ENCODE data around the gene AK5. TPM values are rescaled to one million over a fixed set of nuclear protein-coding genes. Genes with fewer than 3 reads are reported as not detected.

Gene AK5
- total and polyA plus RNA-seq, 11 donors = 0.14 to 0.91 (median 0.40) TPM; not detected in 2

DNA sequence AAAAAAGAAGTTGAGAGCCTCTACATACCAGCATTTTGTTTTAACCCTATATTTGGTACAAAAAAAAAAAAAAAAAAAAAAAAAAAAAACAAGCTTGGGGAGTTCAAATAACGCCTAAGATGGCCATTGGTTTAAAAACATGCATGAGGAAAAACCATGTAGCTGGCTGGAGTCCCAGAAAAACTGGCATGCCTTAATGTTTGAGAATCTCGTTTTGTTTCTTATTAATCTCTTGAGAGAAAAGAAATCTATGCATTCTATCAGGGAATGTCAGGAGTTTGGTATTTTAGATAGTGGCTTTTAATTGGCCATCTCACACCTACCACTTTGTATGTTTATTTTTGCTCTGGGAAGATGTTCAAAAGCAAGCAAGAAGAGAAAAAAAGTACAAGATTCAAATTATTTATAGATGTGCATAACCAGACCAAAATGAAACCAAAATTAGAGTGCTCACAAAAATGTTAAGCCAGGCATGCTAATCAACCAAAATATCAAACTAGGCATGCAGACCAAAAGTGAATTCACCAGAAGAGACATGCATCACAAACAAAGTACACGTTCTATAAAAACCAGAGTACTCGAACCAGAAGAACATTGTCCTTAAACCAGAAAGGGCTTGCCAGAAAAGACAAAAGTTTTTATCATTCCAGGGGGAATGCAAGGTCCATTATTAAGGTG, 156.6 kb downstream of the AK5 start:
- Histone ChIP-seq H3K36me3 (no peaks in the 10 kb centered on the region), H3K4me3 (peak overlapping the region in 4 of 12 donors; percentile 3 to 27 (median 22)), H3K27ac (no peak overlapping the region), H3K4me1 (peaks cover 0 to 11% (median 0%) of the 10 kb centered on the region in 12 donors), H3K27me3 (no peaks in the 10 kb centered on the region), H3K9me3 (peaks cover 0 to 25% (median 8%) of the 10 kb centered on the region in 12 donors)
- intact Hi-C loops (cut with DNase I) = no loop called here
- no peak for TF ChIP-seq POLR2A (IDR thresholded peaks at IDR 0.05)
- TF ChIP-seq, protein P1, sequence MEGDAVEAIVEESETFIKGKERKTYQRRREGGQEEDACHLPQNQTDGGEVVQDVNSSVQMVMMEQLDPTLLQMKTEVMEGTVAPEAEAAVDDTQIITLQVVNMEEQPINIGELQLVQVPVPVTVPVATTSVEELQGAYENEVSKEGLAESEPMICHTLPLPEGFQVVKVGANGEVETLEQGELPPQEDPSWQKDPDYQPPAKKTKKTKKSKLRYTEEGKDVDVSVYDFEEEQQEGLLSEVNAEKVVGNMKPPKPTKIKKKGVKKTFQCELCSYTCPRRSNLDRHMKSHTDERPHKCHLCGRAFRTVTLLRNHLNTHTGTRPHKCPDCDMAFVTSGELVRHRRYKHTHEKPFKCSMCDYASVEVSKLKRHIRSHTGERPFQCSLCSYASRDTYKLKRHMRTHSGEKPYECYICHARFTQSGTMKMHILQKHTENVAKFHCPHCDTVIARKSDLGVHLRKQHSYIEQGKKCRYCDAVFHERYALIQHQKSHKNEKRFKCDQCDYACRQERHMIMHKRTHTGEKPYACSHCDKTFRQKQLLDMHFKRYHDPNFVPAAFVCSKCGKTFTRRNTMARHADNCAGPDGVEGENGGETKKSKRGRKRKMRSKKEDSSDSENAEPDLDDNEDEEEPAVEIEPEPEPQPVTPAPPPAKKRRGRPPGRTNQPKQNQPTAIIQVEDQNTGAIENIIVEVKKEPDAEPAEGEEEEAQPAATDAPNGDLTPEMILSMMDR (IDR thresholded peaks at IDR 0.05) = no peak
- WGBS, 4 donors = 38 to 52% (median 47%) methylated on average over 4 of the region's 4 CpGs
- ATAC-seq (no peak), DNase-seq (peak in 1 of 5 donors; percentile 17)

DNA sequence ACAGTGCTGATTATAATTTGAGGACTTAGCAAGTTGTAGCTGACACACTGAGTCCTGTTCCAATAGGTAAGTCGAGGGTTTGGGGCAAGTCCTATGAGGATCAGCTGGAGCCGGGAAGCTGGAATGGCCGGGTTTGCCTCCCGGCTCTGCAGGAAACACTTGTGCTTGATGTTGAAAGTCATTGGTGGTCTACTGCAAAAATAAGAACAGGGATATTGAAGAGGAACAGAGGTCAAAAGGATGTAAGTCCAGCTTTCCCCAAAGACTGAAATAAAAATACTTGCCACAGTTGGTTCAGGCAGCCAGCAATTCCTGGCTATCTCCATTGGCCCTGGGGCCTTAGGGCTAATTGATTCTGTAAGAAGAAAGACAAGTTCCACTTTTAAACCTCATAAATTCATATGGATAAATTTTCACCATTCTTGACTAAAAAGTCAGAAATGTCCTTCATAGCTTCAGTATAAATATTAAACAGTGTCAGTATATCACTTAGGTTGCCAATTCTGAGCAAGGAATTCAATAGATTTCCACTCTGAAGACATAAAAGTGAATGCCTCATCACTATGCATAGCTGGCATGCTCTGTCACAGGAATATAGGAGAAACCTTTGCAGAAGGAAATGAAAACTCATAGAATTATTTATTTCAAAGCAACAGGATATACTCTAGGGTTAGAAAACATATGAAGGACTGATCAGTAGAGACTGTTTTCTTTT, 165.2 kb downstream of the AK5 start:
- WGBS, 4 donors = 61 to 72% (median 69%) methylated on average over 4 of the region's 4 CpGs
- no peak for DNase-seq
- H3K27me3 ChIP-seq = no peaks in the 10 kb centered on the region
- TF ChIP-seq, protein P1 (IDR thresholded peaks at IDR 0.05) = no peak
- no peak for TF ChIP-seq POLR2A (IDR thresholded peaks at IDR 0.05)
- peaks cover 0 to 6% (median under 1%) of the 10 kb centered on the region in 12 donors for H3K9me3 ChIP-seq
- intact Hi-C loops (cut with DNase I) = no loop called here
- no peaks in the 10 kb centered on the region for H3K4me1 ChIP-seq
- H3K27ac ChIP-seq = no peak overlapping the region
- no peak for ATAC-seq
- H3K4me3 ChIP-seq = no peak overlapping the region
- H3K36me3 ChIP-seq = no peaks in the 10 kb centered on the region

DNA sequence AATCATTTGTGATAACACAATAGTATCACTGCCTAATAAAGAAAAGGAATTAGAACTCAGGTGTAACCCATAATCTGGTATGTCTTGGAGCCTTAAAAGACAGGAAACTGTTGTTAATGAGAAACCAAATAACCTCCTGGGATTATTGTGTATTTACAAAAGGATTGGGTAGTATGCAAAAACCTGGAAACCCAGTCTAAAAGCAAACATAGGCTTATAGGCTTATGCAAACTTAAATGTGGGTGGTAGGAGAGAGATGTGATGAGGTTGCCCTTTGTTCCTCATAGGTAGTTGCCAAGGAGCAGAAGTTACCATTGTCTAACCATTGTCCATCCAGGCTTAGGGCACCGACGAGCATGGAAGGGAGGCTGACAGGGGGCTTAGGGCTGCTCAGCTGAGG, 165.8 kb downstream of the AK5 start:
- Histone ChIP-seq H3K27ac (no peak overlapping the region), H3K4me3 (no peak overlapping the region), H3K36me3 (no peaks in the 10 kb centered on the region), H3K9me3 (peaks cover 0 to 6% (median 0%) of the 10 kb centered on the region in 12 donors), H3K27me3 (no peaks in the 10 kb centered on the region), H3K4me1 (no peaks in the 10 kb centered on the region)
- TF ChIP-seq POLR2A (IDR thresholded peaks at IDR 0.05) = no peak
- TF ChIP-seq, protein P1 (IDR thresholded peaks at IDR 0.05) = no peak
- 88 to 95% (median 92%) methylated on average over 2 of the region's 2 CpGs for WGBS, 4 donors
- no peak for ATAC-seq
- no peak for DNase-seq
- intact Hi-C loops (cut with DNase I) = no loop called here

DNA sequence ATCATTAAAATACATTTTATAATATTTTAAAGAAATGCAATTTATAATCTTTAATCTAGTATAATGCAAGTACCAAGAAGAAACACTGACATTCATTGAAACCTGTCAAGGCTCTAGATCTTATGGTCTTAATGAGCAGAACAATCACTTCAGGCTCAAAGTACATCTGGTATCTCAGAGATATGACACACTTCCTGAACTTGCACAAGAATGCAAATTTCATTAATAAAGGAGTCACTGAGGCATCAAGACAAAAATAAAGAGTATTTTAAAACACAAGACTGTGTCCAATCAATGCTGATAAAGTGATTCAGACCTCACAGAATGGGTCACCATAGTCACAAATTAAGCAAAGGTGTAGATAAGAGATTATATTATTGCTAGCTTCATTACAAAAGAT, 178.1 kb downstream of the AK5 start:
- Histone ChIP-seq H3K4me1 (no peaks in the 10 kb centered on the region), H3K27me3 (no peaks in the 10 kb centered on the region), H3K9me3 (no peaks in the 10 kb centered on the region), H3K4me3 (no peak overlapping the region), H3K27ac (no peak overlapping the region), H3K36me3 (no peaks in the 10 kb centered on the region)
- TF ChIP-seq POLR2A (IDR thresholded peaks at IDR 0.05) = no peak
- TF ChIP-seq, protein P1 (IDR thresholded peaks at IDR 0.05) = no peak
- ATAC-seq = no peak
- DNase-seq = no peak
- intact Hi-C loops (cut with DNase I) = no loop called here
